Sigmoid colon (tissue), 4 donors: ENCODE data around the gene FKBP3.

Experiments used
- POLR2AphosphoS5 ChIP-seq, 4 donors: sonication (generic); formaldehyde crosslinking; IDR thresholded peaks; one replicate each; pipeline ENCODE4 v1.6.1; 2017; ENCODE audit warnings: antibody characterized with exemption in 4 of 4
- TF ChIP-seq, protein P1 (sequence below), 4 experiments: fragments of 450-650 bp in 3 of 4; fragments of 200-600 bp in 1 of 4; IDR thresholded peaks; one replicate each; pipeline ENCODE4 v1.5.1; 2016 to 2019; ENCODE audit warnings: antibody characterized with exemption in 4 of 4, mild to moderate bottlenecking in 3 of 4, moderate library complexity in 2 of 4

- TF ChIP-seq POLR2AphosphoS5 (IDR thresholded peaks at IDR 0.05), result no peak
- TF ChIP-seq, protein P1, sequence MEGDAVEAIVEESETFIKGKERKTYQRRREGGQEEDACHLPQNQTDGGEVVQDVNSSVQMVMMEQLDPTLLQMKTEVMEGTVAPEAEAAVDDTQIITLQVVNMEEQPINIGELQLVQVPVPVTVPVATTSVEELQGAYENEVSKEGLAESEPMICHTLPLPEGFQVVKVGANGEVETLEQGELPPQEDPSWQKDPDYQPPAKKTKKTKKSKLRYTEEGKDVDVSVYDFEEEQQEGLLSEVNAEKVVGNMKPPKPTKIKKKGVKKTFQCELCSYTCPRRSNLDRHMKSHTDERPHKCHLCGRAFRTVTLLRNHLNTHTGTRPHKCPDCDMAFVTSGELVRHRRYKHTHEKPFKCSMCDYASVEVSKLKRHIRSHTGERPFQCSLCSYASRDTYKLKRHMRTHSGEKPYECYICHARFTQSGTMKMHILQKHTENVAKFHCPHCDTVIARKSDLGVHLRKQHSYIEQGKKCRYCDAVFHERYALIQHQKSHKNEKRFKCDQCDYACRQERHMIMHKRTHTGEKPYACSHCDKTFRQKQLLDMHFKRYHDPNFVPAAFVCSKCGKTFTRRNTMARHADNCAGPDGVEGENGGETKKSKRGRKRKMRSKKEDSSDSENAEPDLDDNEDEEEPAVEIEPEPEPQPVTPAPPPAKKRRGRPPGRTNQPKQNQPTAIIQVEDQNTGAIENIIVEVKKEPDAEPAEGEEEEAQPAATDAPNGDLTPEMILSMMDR (IDR thresholded peaks at IDR 0.05), result no peak
Measured at GRCh38 chr14:45123271-45123670, 11.0 kb downstream of the FKBP3 start.
